Stimulated activated CD8-positive, alpha-beta memory T cell treated with anti-CD3 and anti-CD28 coated beads, Interleukin-4, amount 100 ng/mL, for 24 hours (primary cell): ENCODE data around the gene DUOX2.
"Not testable (repeated sequence)": the region's sequence is repeated elsewhere in the genome, so short reads cannot be mapped to it uniquely, and the experiment has no call there.

Experiments
- DNase-seq: peaks from one replicate; pipeline ENCODE4 v3.0.0-alpha.2; 2020; ENCODE audit warnings: low read depth

DUOX2 gene

GRCh38 chr15:45064386-45064785, 49.6 kb downstream of the DUOX2 start:
- DNase-seq, result no peak

- not testable (repeated sequence) for DNase-seq
Observed at GRCh38 chr15:45062301-45062700, 51.7 kb downstream of the DUOX2 start.

- not testable (repeated sequence) for DNase-seq
Observed at GRCh38 chr15:45058690-45059675, 55.0 kb downstream of the DUOX2 start.

GRCh38 chr15:45052676-45053075, 61.3 kb downstream of the DUOX2 start:
- DNase-seq, result not testable (repeated sequence)

- DNase-seq, result no peak
Observed at GRCh38 chr15:45050587-45050986, 63.4 kb downstream of the DUOX2 start.

- DNase-seq, result no peak
Observed at GRCh38 chr15:45048794-45049631, 65.0 kb downstream of the DUOX2 start.

GRCh38 chr15:45048449-45048793, 65.6 kb downstream of the DUOX2 start:
- DNase-seq, result not testable (repeated sequence)

GRCh38 chr15:45044270-45044669, 69.7 kb downstream of the DUOX2 start:
- DNase-seq, result not testable (repeated sequence)

- DNase-seq, result not testable (repeated sequence)
Observed at GRCh38 chr15:45042859-45043258, 71.1 kb downstream of the DUOX2 start.
